SK-N-SH treated with all-trans-retinoic acid at 6 μM for 48 hours (cell line): ENCODE data around the gene FIGN.

Source experiments
- ATAC-seq: fragments of 200-7000 bp; cut with Tn5 transposase; 3 replicates; pipeline ENCODE4 v1.9.1; 2020; ENCODE audit warnings: mild to moderate bottlenecking, moderate library complexity
- ARNTL ChIP-seq: fragments of 450-650 bp; formaldehyde crosslinking; IDR thresholded peaks from 2 replicates; pipeline ENCODE4 v1.5.0; 2020; ENCODE audit warnings: low read depth, mild to moderate bottlenecking, moderate library complexity, borderline replicate concordance
- BACH2 ChIP-seq: fragments of 250-450 bp; sonication (Bioruptor Pico); IDR thresholded peaks from 2 replicates; pipeline ENCODE4 v1.9.0; 2021; ENCODE audit warnings: mild to moderate bottlenecking, borderline replicate concordance
- CREB5 ChIP-seq: fragments of 250-450 bp; sonication (Bioruptor Pico); IDR thresholded peaks from 2 replicates; pipeline ENCODE4 v1.5.1; 2020; ENCODE audit warnings: low read depth, mild to moderate bottlenecking, moderate library complexity
- CSDC2 ChIP-seq: fragments of 250-450 bp; sonication (Bioruptor Pico); IDR thresholded peaks from 2 replicates; pipeline ENCODE4 v1.5.0; 2020; ENCODE audit warnings: mild to moderate bottlenecking, moderate library complexity
- CSRNP3 ChIP-seq: fragments of 250-450 bp; sonication (Bioruptor Pico); IDR thresholded peaks from 2 replicates; pipeline ENCODE4 v1.5.1; 2021; ENCODE audit warnings: mild to moderate bottlenecking, moderate library complexity
- ESRRG ChIP-seq: fragments of 250-450 bp; sonication (Bioruptor Pico); IDR thresholded peaks from 2 replicates; pipeline ENCODE4 v1.6.1; 2021; ENCODE audit warnings: mild to moderate bottlenecking
- GLIS3 ChIP-seq: fragments of 250-450 bp; sonication (Bioruptor Pico); IDR thresholded peaks from 2 replicates; pipeline ENCODE4 v1.5.0; 2020; ENCODE audit warnings: mild to moderate bottlenecking, moderate library complexity
- ISL1 ChIP-seq: fragments of 250-450 bp; sonication (Bioruptor Pico); IDR thresholded peaks from 2 replicates; pipeline ENCODE4 v2.1.2; 2022; ENCODE audit warnings: mild to moderate bottlenecking, moderate library complexity
- OSR1 ChIP-seq: fragments of 250-450 bp; sonication (Bioruptor Pico); IDR thresholded peaks from 2 replicates; pipeline ENCODE4 v1.8.0; 2022; ENCODE audit warnings: moderate library complexity, mild to moderate bottlenecking, inconsistent platforms
- PATZ1 ChIP-seq: fragments of 250-450 bp; sonication (Bioruptor Pico); IDR thresholded peaks from 2 replicates; pipeline ENCODE4 v1.8.0; 2020; ENCODE audit warnings: mild to moderate bottlenecking, moderate library complexity, borderline replicate concordance
- POU6F1 ChIP-seq: fragments of 250-450 bp; sonication (Bioruptor Pico); IDR thresholded peaks from 2 replicates; pipeline ENCODE4 v1.8.0; 2021; ENCODE audit warnings: low read depth, mild to moderate bottlenecking, moderate library complexity, borderline replicate concordance
- PPARA ChIP-seq: fragments of 250-450 bp; sonication (Bioruptor Pico); IDR thresholded peaks from 2 replicates; pipeline ENCODE4 v1.5.0; 2020; ENCODE audit warnings: mild to moderate bottlenecking, borderline replicate concordance
- RARB ChIP-seq: fragments of 250-450 bp; sonication (Bioruptor Pico); IDR thresholded peaks from 2 replicates; pipeline ENCODE4 v1.8.0; 2021; ENCODE audit warnings: mild to moderate bottlenecking, moderate library complexity
- TCF4 ChIP-seq: fragments of 250-450 bp; sonication (Bioruptor Pico); IDR thresholded peaks from 2 replicates; pipeline ENCODE4 v1.8.0; 2021; ENCODE audit warnings: mild to moderate bottlenecking, moderate library complexity, borderline replicate concordance
- TOX ChIP-seq: fragments of 250-450 bp; sonication (Bioruptor Pico); IDR thresholded peaks from 2 replicates; pipeline ENCODE4 v1.8.0; 2021; ENCODE audit warnings: mild to moderate bottlenecking, moderate library complexity, borderline replicate concordance
- TSHZ2 ChIP-seq: fragments of 250-450 bp; sonication (Bioruptor Pico); IDR thresholded peaks from 2 replicates; pipeline ENCODE4 v1.5.0; 2020; ENCODE audit warnings: mild to moderate bottlenecking, moderate library complexity
- ZFP30 ChIP-seq: fragments of 450-650 bp; formaldehyde crosslinking; IDR thresholded peaks from 2 replicates; pipeline ENCODE4 v1.5.0; 2022; ENCODE audit warnings: mild to moderate bottlenecking, moderate library complexity
- ZNF565 ChIP-seq: fragments of 450-650 bp; formaldehyde crosslinking; conservative IDR thresholded peaks from 2 replicates; pipeline ENCODE4 v1.5.0; 2020; ENCODE audit warnings: low read depth, mild to moderate bottlenecking, moderate library complexity
- ZNF70 ChIP-seq: fragments of 450-650 bp; formaldehyde crosslinking; IDR thresholded peaks from 2 replicates; pipeline ENCODE4 v1.5.0; 2020; ENCODE audit warnings: mild to moderate bottlenecking, moderate library complexity
- ZNF8 ChIP-seq: fragments of 450-650 bp; formaldehyde crosslinking; IDR thresholded peaks from 2 replicates; pipeline ENCODE4 v1.5.0; 2020; ENCODE audit warnings: mild to moderate bottlenecking, moderate library complexity

The FIGN gene

GRCh38 chr2:163730556-163730955, 5.3 kb downstream of the FIGN start (continued):
- TF ChIP-seq ZNF565, result no peak
- TF ChIP-seq TOX (CRISPR knock-in tag), result no peak

GRCh38 chr2:163729636-163730273, 6.1 kb downstream of the FIGN start:
- TF ChIP-seq TCF4 (CRISPR knock-in tag) (no peak), POU6F1 (CRISPR knock-in tag) (no peak), ESRRG (CRISPR knock-in tag) (no peak), TSHZ2 (no peak), ZNF565 (no peak), ZFP30 (no peak), RARB (no peak), TOX (CRISPR knock-in tag) (no peak), ZNF70 (no peak), PPARA (CRISPR knock-in tag) (no peak), CREB5 (no peak), ISL1 (CRISPR knock-in tag) (no peak), BACH2 (CRISPR knock-in tag) (no peak), ARNTL (CRISPR knock-in tag) (no peak), PATZ1 (no peak), ZNF8 (no peak), GLIS3 (CRISPR knock-in tag) (no peak), OSR1 (no peak)
- ATAC-seq, result no peak

GRCh38 chr2:163723881-163724280, 11.9 kb downstream of the FIGN start:
- TF ChIP-seq CSDC2 (CRISPR knock-in tag) (no peak), ARNTL (CRISPR knock-in tag) (no peak), ISL1 (CRISPR knock-in tag) (no peak), ESRRG (CRISPR knock-in tag) (no peak), BACH2 (CRISPR knock-in tag) (no peak), OSR1 (no peak), ZNF8 (no peak), CREB5 (no peak), ZNF70 (no peak), CSRNP3 (CRISPR knock-in tag) (no peak), ZFP30 (no peak)
- no peak for ATAC-seq
